ENCODE measurements around the gene ICE2.
"Not testable (repeated sequence)": the region's sequence is repeated elsewhere in the genome, so short reads cannot be mapped to it uniquely, and the experiment has no call there.

The ICE2 gene

DNA sequence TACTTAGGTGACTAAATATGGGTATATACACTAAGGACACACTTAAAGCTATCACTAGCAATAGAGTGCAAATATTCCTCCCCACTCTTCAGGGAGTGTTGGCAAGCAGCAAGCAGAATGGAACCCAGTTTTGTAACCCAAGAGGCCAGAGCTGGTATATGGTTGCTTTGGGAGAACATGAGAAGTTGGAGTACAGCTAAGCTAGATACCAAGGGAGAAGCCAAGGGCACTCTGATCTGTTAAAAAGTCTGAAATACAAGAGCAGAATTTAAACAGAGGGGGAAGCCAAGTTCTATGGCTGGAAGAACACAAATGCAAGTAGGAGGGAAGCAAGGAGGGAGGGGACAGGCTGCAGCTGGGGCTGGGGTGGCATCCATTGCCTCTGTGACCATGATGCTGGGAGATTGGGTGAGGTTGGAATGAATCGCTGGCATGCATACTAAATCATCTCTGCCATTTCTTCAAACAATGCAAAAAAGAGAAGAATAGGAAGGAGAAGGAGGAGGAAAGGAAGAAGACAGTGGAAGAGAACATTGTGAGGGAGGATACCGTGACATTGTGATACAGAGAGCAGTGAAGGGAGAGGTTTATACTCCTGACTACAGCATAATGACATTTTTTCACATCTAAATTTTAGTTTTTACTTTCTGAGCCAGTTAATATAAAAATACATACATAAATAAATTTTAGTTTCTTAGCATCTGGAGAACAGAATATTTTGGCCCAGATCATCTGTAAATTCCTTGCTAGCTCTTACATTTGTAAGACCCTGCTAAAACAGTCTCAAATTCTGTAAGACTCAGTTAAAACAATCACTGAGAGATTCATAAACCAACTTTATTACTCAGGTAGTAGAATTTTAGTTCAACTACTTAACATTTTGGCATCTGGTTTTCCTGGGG, 72.2 kb downstream of the ICE2 start:
- no peak for DNase-seq

DNA sequence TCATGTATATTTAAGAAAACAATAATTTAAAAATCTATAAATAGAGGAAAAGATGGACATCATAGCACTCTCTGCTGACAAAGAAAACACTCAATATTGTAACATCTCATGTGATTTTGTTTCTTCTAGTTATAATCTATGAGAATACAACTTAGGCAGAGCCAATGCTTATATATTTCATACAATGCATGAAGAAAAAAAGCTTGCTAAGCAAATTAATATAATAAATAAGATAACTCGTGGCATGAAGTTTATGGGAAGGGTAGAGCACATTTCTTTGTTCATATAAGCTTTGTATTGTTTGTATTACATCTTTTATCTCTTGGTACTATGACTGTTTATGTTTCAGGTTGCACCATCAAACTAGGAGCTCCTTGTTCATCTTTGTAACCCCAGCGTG, 73.5 kb downstream of the ICE2 start:
- DNase-seq, result no peak

DNA sequence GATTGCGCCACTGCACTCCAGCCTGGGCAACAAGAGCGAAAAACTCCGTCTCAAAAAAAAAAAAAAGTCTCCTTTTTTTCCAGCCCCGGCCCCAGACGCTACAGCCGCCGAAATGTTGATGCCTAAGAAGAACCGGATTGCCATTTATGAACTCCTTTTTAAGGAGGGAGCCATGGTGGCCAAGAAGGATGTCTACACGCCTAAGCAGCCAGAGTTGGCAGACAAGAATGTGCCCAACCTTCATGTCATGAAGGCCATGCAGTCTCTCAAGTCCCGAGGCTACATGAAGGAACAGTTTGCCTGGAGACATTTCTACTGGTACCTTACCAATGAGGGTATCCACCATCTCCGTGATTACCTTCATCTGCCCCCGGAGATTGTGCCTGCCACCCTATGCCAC, 74.6 kb downstream of the ICE2 start:
- DNase-seq, result not testable (repeated sequence)

DNA sequence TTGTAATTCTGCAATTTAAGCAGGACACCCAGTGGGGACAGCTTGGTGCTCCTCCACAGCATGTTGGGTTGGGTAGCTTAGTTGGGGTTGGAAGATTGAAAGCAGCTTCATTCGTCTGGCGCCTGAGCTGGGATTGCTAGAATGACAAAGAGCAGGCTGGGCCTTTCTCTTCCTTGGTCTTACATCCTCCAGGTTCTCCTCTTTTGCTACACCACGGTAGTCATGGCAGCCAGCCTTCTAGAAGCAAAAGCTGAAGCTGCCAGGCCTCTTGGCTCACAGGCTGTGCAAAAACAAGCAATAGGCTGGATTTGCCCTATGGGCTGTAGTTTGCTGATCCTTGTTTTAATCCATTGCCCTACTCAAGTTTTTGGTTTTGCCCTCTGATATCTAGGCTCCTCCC, 78.0 kb downstream of the ICE2 start:
- DNase-seq, result no peak

DNA sequence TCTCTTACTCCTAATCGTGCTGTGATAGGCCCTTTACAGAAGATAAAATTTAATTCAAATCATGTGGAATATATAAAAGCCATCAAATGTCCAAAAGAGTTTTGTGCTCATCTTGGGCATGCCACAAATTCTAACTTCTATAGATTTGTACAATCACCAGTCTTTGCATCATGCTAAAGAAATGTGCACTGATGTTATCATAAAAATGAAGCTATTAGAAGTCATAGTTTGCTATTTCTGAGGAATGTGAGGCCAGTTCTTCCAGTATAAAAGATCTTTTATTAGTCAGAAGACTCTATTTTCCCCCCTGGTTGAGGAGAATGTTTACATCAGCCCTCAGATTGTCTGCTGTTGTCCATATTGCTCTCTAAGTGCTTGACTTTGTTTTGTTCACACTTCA, 79.0 kb downstream of the ICE2 start:
- DNase-seq, result no peak

DNA sequence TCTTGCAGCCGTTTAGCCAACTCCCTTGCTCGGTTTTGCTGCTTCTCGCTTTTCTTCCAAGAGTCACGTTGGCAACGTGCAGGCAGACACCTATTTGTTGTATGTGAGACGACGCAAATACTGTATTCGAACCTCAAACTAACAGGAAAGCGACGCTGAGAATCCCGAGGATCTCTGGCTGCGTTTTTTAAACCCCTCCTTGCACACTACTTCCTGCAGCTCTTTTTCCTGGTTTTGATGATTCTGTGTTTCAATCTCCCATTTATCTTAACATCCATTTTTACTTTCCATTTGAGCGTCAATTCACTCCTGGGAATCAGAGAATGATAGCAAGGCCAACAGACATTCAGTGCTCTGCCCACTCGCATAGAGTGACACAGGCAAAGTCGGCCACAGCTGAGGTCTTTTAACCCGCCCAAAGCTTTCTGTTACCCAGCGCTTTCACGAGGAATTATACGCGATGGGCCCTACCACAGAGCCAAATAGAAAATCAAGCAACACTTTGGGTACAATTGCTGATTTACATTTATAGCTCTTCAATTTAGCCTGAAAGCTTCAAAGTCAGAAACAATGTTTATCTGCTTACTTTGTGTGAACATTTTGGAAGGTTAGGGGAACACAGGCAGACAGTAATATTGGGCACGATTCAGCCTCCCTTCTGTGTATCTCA, 79.6 kb downstream of the ICE2 start:
- DNase-seq, result no peak

DNA sequence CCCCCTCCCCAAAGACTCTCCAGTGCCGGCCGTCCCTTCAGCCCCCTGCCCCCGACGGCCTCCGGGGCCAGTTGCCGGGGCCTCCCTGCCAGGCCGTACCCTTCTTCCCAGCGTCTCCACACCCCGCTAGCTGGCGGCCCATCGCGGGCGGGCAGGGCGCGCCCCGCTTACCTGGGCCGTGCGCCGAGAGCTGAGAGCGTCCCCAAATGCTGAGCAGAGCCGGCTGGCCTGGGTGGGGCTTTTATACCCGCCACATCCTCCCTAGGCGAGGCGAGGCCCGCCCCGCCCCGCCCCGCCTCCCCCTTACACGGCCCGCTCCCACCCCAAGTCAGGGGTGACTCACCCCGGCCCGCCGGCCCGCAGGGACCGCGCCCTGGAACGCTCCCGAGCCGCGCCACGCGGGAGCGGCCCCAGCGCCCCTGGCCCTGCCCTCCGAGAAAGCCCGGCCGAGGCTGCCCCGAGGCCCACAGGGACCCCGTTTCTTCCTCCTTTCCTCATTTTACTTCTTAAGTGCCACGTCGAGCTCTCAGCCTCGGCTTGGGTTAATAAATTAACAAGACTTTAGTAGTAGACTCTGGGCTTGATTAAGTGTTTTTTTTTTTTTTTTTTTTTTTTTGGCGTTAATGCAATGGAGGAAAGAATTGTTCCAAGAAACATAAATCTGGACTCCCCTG, 81.0 kb downstream of the ICE2 start, which contains the start of gene ANXA2:
ANXA2 (minus strand) TSS at position 215 of the 674 bp plus-strand sequence. CDS start 11,911 bp downstream, outside the sequence.
- peak; percentile 51 to 66 for DNase-seq

DNA sequence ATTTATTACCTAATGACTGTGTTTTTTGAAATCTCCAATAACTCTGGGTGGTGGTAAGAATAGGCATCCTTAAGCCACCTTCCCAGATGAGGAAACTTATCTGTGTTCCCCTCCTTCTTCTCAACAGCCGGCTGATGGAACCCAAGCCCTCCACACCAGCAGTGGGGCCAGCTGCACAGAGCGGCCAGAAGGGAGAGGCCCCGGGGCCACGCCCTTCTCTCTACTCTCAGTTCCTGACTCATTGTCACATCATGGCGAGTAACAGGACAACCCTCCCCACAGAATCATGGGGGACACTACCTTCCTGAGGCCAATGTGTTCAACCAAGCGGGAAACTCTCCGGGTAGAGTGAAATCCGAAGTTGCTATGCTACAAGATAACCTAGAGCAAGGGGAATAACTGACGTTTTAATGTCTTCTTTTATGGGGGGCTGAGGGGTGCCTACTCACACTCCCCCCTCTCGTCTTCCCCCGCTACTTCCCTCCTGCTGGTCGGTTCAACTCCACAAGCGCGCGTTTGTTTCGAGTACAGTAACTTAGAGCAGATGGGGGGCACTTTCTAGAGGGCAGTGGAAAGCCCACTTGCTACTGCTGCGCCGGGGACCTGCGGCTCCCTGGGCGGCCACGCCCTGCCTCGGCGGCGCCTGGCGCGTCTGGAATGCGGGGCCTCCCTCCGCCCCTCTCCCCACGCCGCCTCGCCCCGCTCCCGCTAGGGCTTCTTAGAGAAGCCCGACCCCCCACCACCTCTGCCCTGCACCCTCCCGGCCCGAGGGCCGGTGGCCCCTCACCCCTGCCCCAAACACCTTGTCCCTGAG, 81.8 kb downstream of the ICE2 start:
- peak; percentile 16 to 54 for DNase-seq

DNA sequence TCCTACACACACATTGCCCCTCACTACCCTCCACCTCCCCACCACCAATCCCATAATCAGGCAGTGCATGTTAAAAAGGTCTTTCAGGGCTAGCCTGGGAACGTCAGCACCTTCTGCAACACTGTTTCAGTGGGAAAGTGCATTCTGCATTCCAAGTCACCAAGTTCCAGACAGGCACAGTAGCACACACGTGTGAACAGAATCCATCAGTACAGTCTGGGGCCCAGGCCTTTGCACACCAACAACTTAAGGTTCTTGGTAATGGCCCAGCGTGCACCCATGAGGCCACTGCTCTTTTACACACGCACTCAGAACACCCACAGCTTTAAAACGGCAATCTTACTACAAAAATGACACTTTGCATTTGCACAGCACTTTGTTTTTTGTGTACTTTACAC, 82.4 kb downstream of the ICE2 start:
- DNase-seq, result no peak

DNA sequence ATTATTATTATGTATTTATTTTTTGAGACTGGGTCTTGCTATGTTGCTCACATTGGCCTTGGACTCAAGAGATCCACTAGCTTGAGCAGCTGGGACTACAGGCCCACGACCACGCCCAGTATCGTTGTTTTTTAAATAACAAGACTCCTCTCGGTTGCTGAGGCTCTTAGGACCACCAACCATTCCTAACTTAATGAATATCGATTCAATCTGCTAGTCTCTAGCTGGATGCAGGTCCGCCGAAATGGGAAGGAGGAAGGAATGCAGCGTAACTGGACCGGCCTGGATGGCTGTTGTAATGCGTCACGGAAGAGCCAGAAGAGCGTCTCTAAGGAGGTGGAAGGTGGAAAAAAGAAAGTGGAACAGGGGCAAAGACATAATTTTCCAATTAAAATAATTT, 82.8 kb downstream of the ICE2 start:
- no peak for DNase-seq

DNA sequence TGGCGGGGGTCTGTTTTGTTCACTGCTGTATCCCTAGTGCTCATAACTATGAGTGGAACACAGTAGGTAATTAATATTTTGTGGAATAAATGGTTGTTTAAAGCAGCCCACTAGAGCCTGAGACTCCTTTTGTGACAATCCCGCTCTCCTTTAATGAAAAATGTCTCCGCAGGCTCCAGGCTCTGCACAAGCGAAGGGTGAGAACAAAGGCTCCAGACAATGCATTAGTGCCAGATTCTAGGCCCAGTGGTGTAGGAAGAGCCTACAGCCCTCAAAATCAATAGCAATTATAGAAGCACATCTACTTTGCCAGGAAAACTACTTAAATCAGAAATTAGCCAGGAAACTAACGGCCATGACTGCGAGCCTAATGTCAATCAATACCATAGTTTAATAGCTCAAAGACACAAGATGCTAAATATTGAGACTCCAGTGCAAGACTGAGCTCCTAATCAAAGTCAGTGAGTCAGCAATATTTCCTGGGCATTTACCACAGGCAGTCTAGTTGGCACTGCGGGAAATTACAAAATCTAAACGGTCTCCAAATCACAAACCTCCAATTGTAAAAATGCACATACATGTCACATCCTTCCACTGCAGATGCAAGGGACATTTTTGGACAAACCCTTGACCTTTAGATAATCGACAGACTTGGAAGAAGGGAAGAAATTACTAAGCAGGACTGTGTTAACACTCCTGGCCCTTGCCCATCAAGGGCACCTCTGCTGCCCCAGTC, 83.5 kb downstream of the ICE2 start:
- no peak for DNase-seq

DNA sequence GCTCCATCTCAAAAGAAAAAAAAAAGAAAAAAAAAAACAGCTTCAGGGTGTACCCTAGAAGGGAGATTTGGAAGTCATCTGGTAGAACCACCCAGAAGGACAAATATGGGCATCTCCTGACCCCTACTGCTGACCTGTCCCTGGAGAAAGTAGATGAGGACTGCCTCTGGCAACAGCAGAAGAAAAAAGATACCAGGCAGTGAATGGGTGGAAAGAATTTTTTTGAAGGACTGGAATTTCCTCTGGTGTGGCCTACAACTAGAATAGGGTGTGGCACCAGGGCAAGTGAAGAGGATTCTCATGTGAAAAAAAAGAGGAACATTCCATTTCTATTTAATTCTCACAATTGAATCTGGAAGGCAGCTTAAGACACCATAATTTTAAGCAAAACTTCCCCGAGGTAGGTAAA, 84.2 kb downstream of the ICE2 start:
- DNase-seq, result no peak

DNA sequence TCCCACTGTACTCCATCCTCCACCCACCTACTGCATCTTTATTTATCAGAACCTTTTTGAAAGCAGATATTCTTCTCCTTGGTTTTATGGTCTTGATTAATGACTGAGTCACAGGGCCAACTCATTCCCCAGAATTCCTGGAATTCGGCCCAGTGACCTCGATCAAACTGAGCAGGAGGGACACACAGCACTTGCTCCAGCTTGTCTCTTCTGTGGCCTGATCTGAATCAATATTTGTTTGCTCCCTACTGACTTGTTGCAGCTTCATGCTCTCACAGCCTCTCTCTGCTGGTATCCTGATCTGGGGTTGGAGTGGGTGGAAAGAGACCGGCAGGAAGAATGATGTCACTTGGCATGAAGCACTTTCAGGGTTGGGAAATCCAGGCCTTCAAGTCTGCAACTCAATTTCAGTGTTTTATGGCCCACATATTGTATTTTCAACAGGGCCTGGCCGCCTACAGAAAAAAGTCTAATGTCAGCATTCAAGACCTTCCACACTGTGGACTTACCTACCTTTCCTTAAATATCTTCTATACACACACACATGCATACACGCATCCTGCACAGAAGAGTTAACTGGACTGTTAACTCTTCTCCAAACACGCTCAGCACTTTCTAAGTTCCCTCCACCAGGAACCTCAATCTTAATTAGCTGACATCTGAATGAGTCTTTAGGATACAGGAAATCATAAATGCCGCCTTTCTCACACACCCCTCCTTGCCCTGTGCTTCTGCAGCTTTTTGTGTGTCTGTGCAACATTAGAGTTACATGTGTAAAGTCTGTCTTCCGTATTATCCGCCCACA, 85.8 kb downstream of the ICE2 start:
- no peak for DNase-seq

DNA sequence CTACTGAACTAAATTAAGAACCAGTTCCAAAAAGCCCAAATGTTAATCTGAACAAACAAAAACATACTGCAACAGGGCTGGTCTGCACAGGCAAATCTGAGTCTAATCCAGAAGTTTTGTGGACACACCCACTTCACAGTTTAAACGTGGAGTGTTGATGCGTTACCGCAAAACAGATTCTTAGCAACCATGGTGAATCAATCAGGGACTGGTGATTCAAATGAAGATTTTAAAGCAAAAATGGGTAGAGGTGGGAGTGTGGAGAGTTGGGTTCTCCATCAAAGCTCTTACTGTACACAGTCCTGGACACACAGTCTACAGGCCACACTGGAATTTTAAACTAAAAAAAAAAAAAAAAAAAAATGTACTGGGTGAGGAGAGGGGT, 86.3 kb downstream of the ICE2 start:
- no peak for DNase-seq

DNA sequence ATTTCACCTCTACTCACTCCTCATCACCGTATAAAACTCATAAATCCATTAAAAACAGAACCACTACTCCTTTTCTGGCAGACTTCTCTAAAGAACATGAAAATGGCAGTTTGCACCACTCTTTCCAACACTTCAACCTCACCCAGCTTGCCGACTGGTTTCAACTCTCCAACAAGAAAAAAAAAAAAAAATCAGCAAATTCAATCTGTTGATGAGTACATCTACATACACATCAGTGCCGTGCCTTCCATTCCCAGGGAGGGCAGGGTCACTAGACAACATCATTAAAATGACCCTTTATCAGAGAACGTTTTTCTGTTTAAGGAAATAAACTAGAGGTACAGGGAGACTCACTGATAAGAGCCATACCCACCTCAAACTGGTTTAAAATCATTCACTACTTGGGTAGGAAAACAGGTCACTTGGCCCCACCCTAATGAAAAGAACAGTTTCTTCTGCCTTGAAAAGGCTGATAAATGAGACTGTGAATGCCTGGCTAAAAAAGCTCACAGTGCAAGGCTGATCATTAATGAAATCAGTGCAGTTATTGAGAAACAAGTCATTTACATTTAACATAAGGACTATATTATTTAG, 87.1 kb downstream of the ICE2 start:
- DNase-seq, result no peak

DNA sequence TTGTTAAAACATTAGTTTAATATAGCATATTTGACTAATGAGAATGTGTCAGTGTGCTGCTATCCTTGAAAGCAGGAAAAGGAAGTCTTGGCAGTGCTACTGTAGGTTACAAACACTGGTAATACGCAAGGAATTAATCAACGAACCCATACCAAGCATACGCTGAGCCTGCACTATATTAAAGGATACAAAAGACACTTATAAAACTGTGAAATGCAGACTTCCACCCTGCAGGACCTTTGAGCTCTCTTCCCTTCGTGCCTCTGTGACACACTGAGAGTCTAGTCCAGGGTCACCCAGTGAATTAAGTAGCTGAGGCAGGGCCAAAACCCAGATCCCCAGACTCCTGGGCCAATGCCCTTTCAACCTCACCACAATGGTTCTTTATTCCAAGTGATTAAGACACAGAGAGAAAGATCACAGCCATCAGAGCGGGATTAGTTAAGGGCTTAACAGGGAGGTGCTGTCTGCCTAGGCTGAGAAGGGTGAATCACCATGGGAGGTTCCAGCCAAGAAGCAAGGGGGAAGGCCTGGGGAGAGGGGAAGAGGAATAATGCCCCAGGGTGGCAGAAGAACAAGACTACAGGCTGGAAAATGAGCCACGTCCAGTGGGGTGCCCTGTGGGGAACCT, 88.0 kb downstream of the ICE2 start:
- peak; percentile 51 to 52 for DNase-seq

DNA sequence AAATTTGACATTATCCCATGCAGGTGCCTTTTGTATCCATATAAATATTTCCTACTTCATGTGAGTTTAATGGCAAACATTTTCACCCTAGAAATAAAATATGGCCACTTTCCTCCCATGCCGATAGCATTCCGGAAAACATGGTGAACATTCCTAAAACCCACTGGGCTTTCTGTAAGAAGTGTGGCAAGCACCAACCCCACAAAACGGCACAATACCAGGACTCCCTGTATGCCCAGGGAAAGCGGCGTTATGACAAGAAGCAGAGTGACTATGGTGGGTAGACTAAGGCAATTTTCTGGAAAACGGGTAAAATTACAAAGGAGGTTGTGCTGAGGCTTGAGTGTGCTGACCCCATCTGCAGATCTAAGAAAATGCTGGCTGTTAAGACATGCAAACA, 88.7 kb downstream of the ICE2 start:
- no peak for DNase-seq

DNA sequence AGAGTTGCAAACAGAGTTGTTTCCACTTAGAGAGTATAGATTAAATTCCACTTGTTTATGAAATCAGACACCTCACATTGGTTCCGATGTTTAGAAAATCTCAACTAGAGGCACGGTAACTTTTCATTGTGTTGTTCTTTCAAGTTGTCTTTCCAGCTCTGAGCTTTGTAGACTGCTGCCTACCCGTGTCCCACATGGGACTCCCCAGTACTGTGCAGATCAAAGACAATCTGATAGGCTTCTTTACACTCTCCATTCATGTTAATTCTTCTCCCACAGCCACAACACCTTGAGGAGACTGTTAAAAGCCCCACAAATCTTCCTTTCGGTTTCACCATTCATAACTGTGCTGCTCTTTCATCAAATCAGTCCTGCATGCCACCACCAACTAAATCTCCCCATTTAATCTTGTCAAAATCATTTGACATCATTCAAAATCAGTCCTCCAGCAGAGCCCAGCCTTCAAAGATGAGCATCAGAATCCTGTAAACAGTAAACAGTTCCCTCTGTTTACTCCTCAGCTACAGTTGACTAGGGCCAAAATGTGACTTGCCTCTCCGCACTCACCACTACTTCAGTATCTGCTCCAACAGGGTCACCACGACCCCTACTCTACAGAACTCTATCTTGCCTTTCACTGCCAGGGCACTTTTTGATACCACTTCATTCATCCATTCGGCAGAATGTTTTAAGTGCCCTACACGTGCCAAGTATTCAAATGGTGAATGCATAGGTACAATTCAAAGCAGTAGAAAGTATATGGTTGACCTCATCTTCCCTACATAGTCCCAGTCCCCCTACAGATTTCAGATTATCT, 89.5 kb downstream of the ICE2 start:
- DNase-seq, result no peak

DNA sequence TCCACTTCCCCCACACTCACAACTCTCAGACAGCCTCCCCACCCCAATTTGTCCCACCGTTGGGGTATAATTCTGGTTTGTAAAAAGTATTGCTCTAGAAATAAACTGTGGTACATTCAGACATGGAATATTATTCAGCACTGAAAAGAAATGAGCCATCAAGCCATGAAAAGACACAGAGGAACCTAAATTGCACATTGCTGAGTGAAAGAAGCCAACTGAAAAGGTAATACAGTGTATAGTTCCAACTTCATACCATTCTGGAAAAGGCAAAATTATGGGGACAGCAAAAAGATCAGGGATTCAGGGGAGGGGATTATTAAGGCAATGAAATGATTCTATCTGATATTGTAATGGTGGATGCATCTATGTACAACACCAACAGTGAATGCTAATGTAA, 91.6 kb downstream of the ICE2 start:
- no peak for DNase-seq

Measured in Kasumi-1 (cell line).